CD14-positive monocyte (primary cell): Measurements from ENCODE around the gene PRRX2. TPM values are rescaled to one million over a fixed set of nuclear protein-coding genes. Genes with fewer than 3 reads are reported as not detected.
"Not testable (repeated sequence)": the region's sequence is repeated elsewhere in the genome, so short reads cannot be mapped to it uniquely, and the experiment has no call there.

ENCODE experiments used
- DNase-seq, 3 donors: peaks; one replicate each; pipeline ENCODE4 v3.0.0-alpha.2; 2011 to 2022
- H2AFZ ChIP-seq: 2 replicates; pipeline ENCODE4 v1.6.0; 2012; ENCODE audit warnings: mild to moderate bottlenecking, low read depth, low read length, inconsistent platforms; ENCODE audit not compliant: insufficient read depth, poor library complexity, severe bottlenecking
- H3K27ac ChIP-seq, 2 donors: 1 replicate in 1 of 2; 2 replicates in 1 of 2; pipeline ENCODE4 v1.5.1; 2012 to 2013; ENCODE audit warnings: low read length in 2 of 2, control low read depth in 1 of 2, inconsistent platforms in 1 of 2, low read depth in 1 of 2, mild to moderate bottlenecking in 1 of 2
- H3K27me3 ChIP-seq, 2 donors: one replicate each; pipeline versions ENCODE4 v1.6.0 to v1.6.1; 2011 to 2013; ENCODE audit warnings: low read length in 2 of 2; ENCODE audit not compliant: control insufficient read depth in 2 of 2, insufficient read depth in 2 of 2
- H3K36me3 ChIP-seq, 2 donors: replicated peaks in 1 of 2; 1 replicate in 1 of 2; 2 replicates in 1 of 2; pipeline versions ENCODE4 v1.5.1 to v1.6.1; 2012 to 2013; ENCODE audit warnings: low read length in 2 of 2, control low read depth in 1 of 2, inconsistent platforms in 1 of 2, mild to moderate bottlenecking in 1 of 2; ENCODE audit not compliant: insufficient read depth in 2 of 2, control insufficient read depth in 1 of 2
- H3K4me1 ChIP-seq, 2 donors: 1 replicate in 1 of 2; 2 replicates in 1 of 2; pipeline versions ENCODE4 v1.5.1 to v1.6.1; 2012 to 2013; ENCODE audit warnings: low read length in 2 of 2, control low read depth in 1 of 2, inconsistent platforms in 1 of 2, mild to moderate bottlenecking in 1 of 2, moderate library complexity in 1 of 2; ENCODE audit not compliant: insufficient read depth in 2 of 2, control insufficient read depth in 1 of 2
- H3K4me2 ChIP-seq: replicated peaks from 2 replicates; pipeline ENCODE3; 2012; ENCODE audit warnings: low read length, moderate library complexity, mild to moderate bottlenecking; ENCODE audit not compliant: poor library complexity, severe bottlenecking; ENCODE audit errors: extremely low read depth
- H3K4me3 ChIP-seq, 3 experiments: fragments of 200-600 bp in 1 of 3; sonication (generic) in 1 of 3; replicated peaks in 1 of 3; 1 replicate in 2 of 3; 2 replicates in 1 of 3; pipeline ENCODE4 v1.5.1; 2011 to 2013; ENCODE audit warnings: low read length in 3 of 3, mild to moderate bottlenecking in 3 of 3, control low read depth in 2 of 3, low read depth in 2 of 3, inconsistent platforms in 1 of 3, moderate library complexity in 1 of 3
- H3K79me2 ChIP-seq: 2 replicates; pipeline ENCODE4 v1.6.0; 2012; ENCODE audit warnings: mild to moderate bottlenecking, control low read depth, inconsistent platforms, low read length, moderate library complexity; ENCODE audit not compliant: insufficient read depth
- H3K9ac ChIP-seq: 2 replicates; pipeline ENCODE4 v1.6.0; 2017; ENCODE audit warnings: low read length, mild to moderate bottlenecking; ENCODE audit not compliant: insufficient read depth, poor library complexity, severe bottlenecking
- H3K9me3 ChIP-seq, 2 donors: replicated peaks in 1 of 2; 1 replicate in 1 of 2; 2 replicates in 1 of 2; pipeline versions ENCODE4 v1.5.1 to v1.6.1; 2012 to 2013; ENCODE audit warnings: low read length in 2 of 2, control low read depth in 1 of 2; ENCODE audit not compliant: control insufficient read depth in 1 of 2, insufficient read depth in 1 of 2
- H4K20me1 ChIP-seq: 2 replicates; pipeline ENCODE4 v1.6.0; 2012; ENCODE audit warnings: mild to moderate bottlenecking, low read length, control low read depth, moderate library complexity; ENCODE audit not compliant: insufficient read depth
- H3K27ac Mint-ChIP-seq, 7 donors: one replicate each; pipeline ENCODE4 v1.8.0; 2020; ENCODE audit warnings: mild to moderate bottlenecking in 7 of 7, mixed read lengths in 7 of 7, moderate library complexity in 6 of 7, inconsistent platforms in 2 of 7
- H3K27me3 Mint-ChIP-seq, 3 donors: one replicate each; pipeline ENCODE4 v1.8.0; 2021 to 2022; ENCODE audit warnings: low read depth in 3 of 3, mild to moderate bottlenecking in 3 of 3, mixed read lengths in 3 of 3, moderate library complexity in 3 of 3, inconsistent platforms in 1 of 3
- H3K36me3 Mint-ChIP-seq, 2 donors: one replicate each; pipeline ENCODE4 v1.8.0; 2020; ENCODE audit warnings: mixed read lengths in 2 of 2, inconsistent platforms in 1 of 2, mild to moderate bottlenecking in 1 of 2
- H3K4me1 Mint-ChIP-seq: one replicate; pipeline ENCODE4 v1.8.0; 2020; ENCODE audit warnings: mild to moderate bottlenecking, mixed read lengths
- H3K4me3 Mint-ChIP-seq, 2 donors: one replicate each; pipeline ENCODE4 v1.8.0; 2020; ENCODE audit warnings: mild to moderate bottlenecking in 2 of 2, mixed read lengths in 2 of 2, moderate library complexity in 1 of 2
- H3K9me3 Mint-ChIP-seq, 7 donors: one replicate each; pipeline ENCODE4 v1.8.0; 2020 to 2022; ENCODE audit warnings: mixed read lengths in 7 of 7, mild to moderate bottlenecking in 6 of 7, moderate library complexity in 6 of 7, inconsistent platforms in 2 of 7
- CTCF ChIP-seq: fragments of 200-600 bp; IDR thresholded peaks from one replicate; pipeline ENCODE4 v1.8.0; 2022; ENCODE audit warnings: antibody characterized with exemption, mild to moderate bottlenecking
- WGBS: methylation state at CpG from one replicate; pipeline ENCODE4 v1.1.5; 2013; ENCODE audit warnings: missing lambda C conversion rate; ENCODE audit not compliant: insufficient coverage; 5-methylcytosine and 5-hydroxymethylcytosine counted together
- intact Hi-C, 2 donors: fragments of 100-400 bp; cut with micrococcal nuclease; formaldehyde crosslinking; loops; one replicate each; pipeline versions ENCODE4 v1.15.0 to v1.15.1; 2023
- polyA plus RNA-seq, 3 donors: library from polyadenylated mRNA; depleted of rRNA in 1 of 3; unstranded in 2 of 3; stranded (reverse) in 1 of 3; fragments of 300-500 nt in 2 of 3; fragments of >200 nt in 1 of 3; fragmentation: Illumina TruSeq in 2 of 3; gene quantifications; 1 replicate in 2 of 3; 2 replicates in 1 of 3; pipeline ENCODE4 v1.2.3, GENCODE V29; 2012 to 2021

The PRRX2 gene
- polyA plus RNA-seq, 3 donors, result not detected

GRCh38 chr9:129759804-129760502 is 94.5 kb downstream of the PRRX2 start:
- no peak for TF ChIP-seq CTCF
- Histone ChIP-seq H3K4me3 (no peak overlapping the region), H3K4me1 (peaks cover 44 to 63% of the 10 kb centered on the region in 2 donors), H3K36me3 (no peaks in the 10 kb centered on the region), H3K27ac (no peak overlapping the region), H3K27me3 (no peaks in the 10 kb centered on the region), H3K4me2 (no peak overlapping the region), H3K9me3 (no peaks in the 10 kb centered on the region), H2AFZ (no peak overlapping the region), H3K9ac (no peak overlapping the region), H3K79me2 (no peaks in the 10 kb centered on the region), H4K20me1 (no peaks in the 10 kb centered on the region)
- peaks cover 0 to 10% of the 10 kb centered on the region in 2 donors for H3K36me3 Mint-ChIP-seq
- H3K9me3 Mint-ChIP-seq, result peaks cover 0 to 4% (median 2%) of the 10 kb centered on the region in 7 donors
- H3K27me3 Mint-ChIP-seq, result peaks cover 3 to 23% (median 5%) of the 10 kb centered on the region in 3 donors
- WGBS, result 86% methylated on average over 3 of the region's 13 CpGs
- H3K4me3 Mint-ChIP-seq, result no peak overlapping the region
- intact Hi-C loops, result no loop called here
- peak overlapping the region in 3 of 7 donors; percentile 14 to 94 (median 42) for H3K27ac Mint-ChIP-seq
- DNase-seq, result no peak
- peaks cover 68% of the 10 kb centered on the region for H3K4me1 Mint-ChIP-seq

GRCh38 chr9:129760784-129761183 is 95.3 kb downstream of the PRRX2 start:
- H3K4me3 ChIP-seq, H3K9ac ChIP-seq, H3K4me2 ChIP-seq, H3K27ac ChIP-seq, H4K20me1 ChIP-seq, DNase-seq, H2AFZ ChIP-seq, H3K79me2 ChIP-seq, intact Hi-C loops, H3K9me3 Mint-ChIP-seq, H3K27me3 ChIP-seq, H3K36me3 ChIP-seq, H3K9me3 ChIP-seq: not testable (repeated sequence)
- WGBS, result 90% methylated on average over 2 of the region's 7 CpGs
- peaks cover 1 to 19% (median 3%) of the 10 kb centered on the region in 3 donors for H3K27me3 Mint-ChIP-seq
- H3K27ac Mint-ChIP-seq, result peak overlapping the region in 4 of 7 donors; percentile 30 to 96 (median 55)
- peaks cover 66% of the 10 kb centered on the region for H3K4me1 Mint-ChIP-seq
- H3K4me3 Mint-ChIP-seq, result peak overlapping the region; percentile 24 to 62
- H3K36me3 Mint-ChIP-seq, result peaks cover 0 to 10% of the 10 kb centered on the region in 2 donors
- peaks cover 44 to 63% of the 10 kb centered on the region in 2 donors for H3K4me1 ChIP-seq
